Muscle of leg (tissue), 11 donors: ENCODE results near the gene TSPAN9. TPM values are rescaled to one million over a fixed set of nuclear protein-coding genes. Genes with fewer than 3 reads are reported as not detected.

Experiments
- DNase-seq: peaks from one replicate; pipeline ENCODE4 v3.0.0; 2013
- H3K27ac ChIP-seq: one replicate; pipeline ENCODE4 v1.5.1; 2013; ENCODE audit warnings: mild to moderate bottlenecking, low read length, control low read depth
- H3K27me3 ChIP-seq: one replicate; pipeline ENCODE4 v1.6.1; 2013; ENCODE audit warnings: low read length; ENCODE audit not compliant: control insufficient read depth, insufficient read depth
- H3K36me3 ChIP-seq: one replicate; pipeline ENCODE4 v1.6.1; 2013; ENCODE audit warnings: low read length; ENCODE audit not compliant: control insufficient read depth, insufficient read depth
- H3K4me1 ChIP-seq: one replicate; pipeline ENCODE4 v1.6.1; 2013; ENCODE audit warnings: low read length; ENCODE audit not compliant: control insufficient read depth, insufficient read depth
- H3K4me3 ChIP-seq: one replicate; pipeline ENCODE4 v1.5.1; 2013; ENCODE audit warnings: low read length, control low read depth
- H3K9me3 ChIP-seq: replicated peaks from 2 replicates; pipeline ENCODE4 v1.6.1; 2013; ENCODE audit warnings: low read depth, low read length; ENCODE audit not compliant: control insufficient read depth
- WGBS: methylation state at CpG from one replicate; pipeline ENCODE4 v1.1.5; 2013; ENCODE audit warnings: missing lambda C conversion rate; ENCODE audit not compliant: insufficient coverage; 5-methylcytosine and 5-hydroxymethylcytosine counted together
- polyA plus RNA-seq, 8 donors: library from polyadenylated mRNA; unstranded; fragments of 120-200 nt; gene quantifications; one replicate each; pipeline versions ENCODE4 v1.2.1 to v1.2.3, GENCODE V29; 2013; ENCODE audit warnings: inconsistent platforms in 1 of 8, low replicate concordance in 1 of 8; ENCODE audit not compliant: insufficient read length in 8 of 8, insufficient read depth in 1 of 8
- total RNA-seq: library from RNA; stranded (reverse); fragments of 120-200 nt; gene quantifications from one replicate; pipeline ENCODE4 v1.2.4, GENCODE V29; 2013

TSPAN9 gene
- total and polyA plus RNA-seq, 9 donors, result 56.6 to 142 (median 116) TPM

DNA sequence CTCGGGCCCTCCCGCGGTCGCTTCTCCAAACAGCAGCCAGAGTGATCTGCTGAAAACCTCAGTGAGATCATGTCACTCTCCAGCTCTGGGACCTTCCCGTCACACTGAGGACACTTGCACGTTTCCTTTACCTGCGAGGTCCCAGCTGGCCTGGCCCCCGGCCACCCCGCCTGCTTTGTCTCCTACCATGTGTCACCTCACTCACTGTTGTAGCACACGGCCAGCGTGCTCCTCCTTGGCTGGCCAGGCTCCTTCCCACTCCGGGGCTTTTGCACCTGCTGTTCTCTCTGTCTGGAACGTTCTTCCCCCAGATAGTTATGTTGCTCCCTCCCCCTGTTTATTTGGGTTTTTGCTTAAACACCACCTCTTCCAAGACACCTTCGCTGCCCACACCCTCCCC, 199.0 kb downstream of the TSPAN9 start:
- 72% methylated on average over 14 of the region's 14 CpGs for WGBS
- no peak overlapping the region for H3K4me3 ChIP-seq
- peaks cover 32% of the 10 kb centered on the region for H3K4me1 ChIP-seq
- no peak for DNase-seq
- no peaks in the 10 kb centered on the region for H3K27me3 ChIP-seq
- no peaks in the 10 kb centered on the region for H3K9me3 ChIP-seq
- H3K36me3 ChIP-seq, result peaks cover 29% of the 10 kb centered on the region
- H3K27ac ChIP-seq, result no peak overlapping the region

DNA sequence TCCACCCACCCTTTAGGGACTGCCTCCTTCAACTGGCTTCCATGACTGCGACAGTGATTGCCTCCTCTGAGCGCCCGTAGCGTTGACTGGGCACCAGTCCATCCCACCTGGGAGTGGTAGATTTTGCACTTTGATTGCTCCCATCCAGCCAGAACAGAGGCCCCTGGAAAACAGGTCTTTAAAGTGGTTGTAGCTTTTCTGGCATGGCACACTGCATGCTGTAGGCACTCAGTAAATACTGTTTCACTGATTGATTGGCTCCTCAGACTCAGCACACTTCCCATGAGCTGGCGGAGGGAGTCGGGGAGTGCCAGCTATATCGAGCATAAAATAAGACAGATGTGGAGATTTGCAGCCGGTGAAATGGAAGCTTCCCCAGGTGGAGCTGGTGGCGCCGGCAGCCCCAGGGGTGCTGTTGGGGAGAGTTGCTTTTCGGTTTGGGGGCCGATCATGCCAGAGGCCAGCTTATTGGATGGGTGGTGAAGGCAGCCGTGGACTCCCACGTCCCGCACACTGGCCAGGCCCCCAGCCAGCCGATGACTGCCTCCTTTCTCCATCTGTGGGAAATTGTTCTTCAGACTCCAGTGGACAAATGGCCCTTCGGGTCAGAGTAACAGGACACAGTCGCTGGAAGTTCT, 200.2 kb downstream of the TSPAN9 start:
- 58% methylated on average over 18 of the region's 18 CpGs for WGBS
- H3K27ac ChIP-seq, result no peak overlapping the region
- peaks cover 42% of the 10 kb centered on the region for H3K4me1 ChIP-seq
- no peak overlapping the region for H3K4me3 ChIP-seq
- DNase-seq, result no peak
- H3K36me3 ChIP-seq, result peaks cover 41% of the 10 kb centered on the region
- H3K9me3 ChIP-seq, result no peaks in the 10 kb centered on the region
- H3K27me3 ChIP-seq, result no peaks in the 10 kb centered on the region

DNA sequence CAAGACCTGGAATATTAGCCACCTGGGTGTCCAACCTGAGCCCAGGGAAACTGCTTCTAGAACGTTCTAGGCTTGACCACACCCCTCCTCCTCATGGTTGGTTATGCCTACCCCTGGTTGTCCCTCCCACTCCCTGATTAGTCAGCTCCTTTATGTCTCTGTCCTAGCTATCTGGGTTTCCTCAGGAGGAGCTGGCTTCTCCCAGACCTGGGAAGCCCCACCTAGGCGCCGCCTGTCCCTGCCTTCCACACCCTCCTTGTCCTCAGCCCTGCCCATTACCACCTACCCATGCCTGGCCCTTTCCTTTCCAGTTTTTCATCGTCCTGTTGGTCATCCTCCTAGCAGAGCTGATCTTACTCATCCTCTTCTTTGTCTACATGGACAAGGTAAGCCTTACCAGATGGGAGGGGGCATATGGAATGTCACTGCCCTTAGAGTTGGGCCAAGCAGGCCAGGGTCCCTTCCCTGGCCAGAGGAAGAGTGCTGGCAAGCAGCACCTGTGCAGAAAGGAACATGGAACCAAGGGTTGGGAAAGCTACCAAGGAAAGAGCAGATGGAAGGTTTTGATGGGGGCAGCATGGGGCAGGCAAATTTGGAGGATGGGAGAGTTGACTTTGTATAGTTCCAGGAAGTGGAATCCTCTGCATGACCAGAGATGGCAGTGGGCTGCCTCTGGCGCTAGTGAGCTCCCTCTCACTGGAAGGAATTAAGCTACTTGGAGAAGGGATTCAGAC, 201.7 kb downstream of the TSPAN9 start:
- H3K36me3 ChIP-seq, result peaks cover 55% of the 10 kb centered on the region
- WGBS, result 75% methylated on average over 5 of the region's 5 CpGs
- no peak overlapping the region for H3K27ac ChIP-seq
- H3K27me3 ChIP-seq, result no peaks in the 10 kb centered on the region
- peaks cover 37% of the 10 kb centered on the region for H3K4me1 ChIP-seq
- H3K9me3 ChIP-seq, result no peaks in the 10 kb centered on the region
- no peak overlapping the region for H3K4me3 ChIP-seq
- DNase-seq, result no peak

DNA sequence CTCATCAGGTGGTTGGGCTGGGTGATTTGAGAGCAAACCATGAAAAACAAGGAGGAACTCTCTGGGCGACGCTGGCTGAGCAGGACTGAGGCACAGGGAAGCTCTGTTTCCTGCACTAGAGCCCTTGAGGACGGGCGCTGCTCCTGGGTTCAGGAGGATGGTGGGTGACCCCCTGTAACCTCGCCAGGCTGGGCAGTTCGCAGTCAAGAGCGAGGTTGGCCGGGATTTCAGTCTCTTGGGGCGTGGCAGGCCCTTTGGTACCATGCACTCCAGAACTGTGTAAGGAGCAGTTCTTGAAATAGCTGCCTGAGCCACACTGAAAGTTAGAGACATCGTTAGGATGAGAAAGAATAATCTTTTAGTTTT, 202.2 kb downstream of the TSPAN9 start:
- H3K4me3 ChIP-seq, result no peak overlapping the region
- H3K4me1 ChIP-seq, result peaks cover 36% of the 10 kb centered on the region
- peaks cover 61% of the 10 kb centered on the region for H3K36me3 ChIP-seq
- WGBS, result 79% methylated on average over 10 of the region's 10 CpGs
- no peak for DNase-seq
- H3K27ac ChIP-seq, result no peak overlapping the region
- no peaks in the 10 kb centered on the region for H3K9me3 ChIP-seq
- H3K27me3 ChIP-seq, result no peaks in the 10 kb centered on the region

DNA sequence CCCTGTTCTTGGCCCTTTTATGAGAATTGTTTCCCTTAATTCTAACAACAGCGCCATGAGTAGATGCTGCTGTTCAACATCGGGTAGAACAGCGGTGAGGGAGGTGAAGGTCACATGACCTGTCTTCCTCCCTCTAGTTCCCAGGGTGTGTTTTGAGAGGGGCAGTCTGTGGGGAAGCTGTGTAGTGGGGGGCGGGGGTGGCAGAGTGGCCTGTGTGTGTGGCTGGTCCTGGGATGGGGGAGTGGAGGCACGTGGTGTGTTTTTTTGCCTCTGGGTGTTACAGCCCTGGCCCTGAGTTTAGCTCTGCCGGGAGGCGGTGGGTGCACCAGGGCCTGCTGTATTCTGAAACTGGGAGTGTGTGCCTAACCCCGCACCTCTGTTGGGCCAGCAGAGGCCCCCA, 202.7 kb downstream of the TSPAN9 start:
- Histone ChIP-seq H3K4me3 (no peak overlapping the region), H3K36me3 (peaks cover 62% of the 10 kb centered on the region), H3K27ac (no peak overlapping the region), H3K27me3 (no peaks in the 10 kb centered on the region), H3K9me3 (no peaks in the 10 kb centered on the region), H3K4me1 (peaks cover 33% of the 10 kb centered on the region)
- DNase-seq, result no peak
- 73% methylated on average over 4 of the region's 8 CpGs for WGBS

- DNase-seq, result no peak
- no peak overlapping the region for H3K4me3 ChIP-seq
- peaks cover 69% of the 10 kb centered on the region for H3K36me3 ChIP-seq
- H3K9me3 ChIP-seq, result no peaks in the 10 kb centered on the region
- peaks cover 27% of the 10 kb centered on the region for H3K4me1 ChIP-seq
- 88% methylated on average over 14 of the region's 14 CpGs for WGBS
- no peak overlapping the region for H3K27ac ChIP-seq
- no peaks in the 10 kb centered on the region for H3K27me3 ChIP-seq
Measured at GRCh38 chr12:3280967-3281366, 203.8 kb downstream of the TSPAN9 start.

DNA sequence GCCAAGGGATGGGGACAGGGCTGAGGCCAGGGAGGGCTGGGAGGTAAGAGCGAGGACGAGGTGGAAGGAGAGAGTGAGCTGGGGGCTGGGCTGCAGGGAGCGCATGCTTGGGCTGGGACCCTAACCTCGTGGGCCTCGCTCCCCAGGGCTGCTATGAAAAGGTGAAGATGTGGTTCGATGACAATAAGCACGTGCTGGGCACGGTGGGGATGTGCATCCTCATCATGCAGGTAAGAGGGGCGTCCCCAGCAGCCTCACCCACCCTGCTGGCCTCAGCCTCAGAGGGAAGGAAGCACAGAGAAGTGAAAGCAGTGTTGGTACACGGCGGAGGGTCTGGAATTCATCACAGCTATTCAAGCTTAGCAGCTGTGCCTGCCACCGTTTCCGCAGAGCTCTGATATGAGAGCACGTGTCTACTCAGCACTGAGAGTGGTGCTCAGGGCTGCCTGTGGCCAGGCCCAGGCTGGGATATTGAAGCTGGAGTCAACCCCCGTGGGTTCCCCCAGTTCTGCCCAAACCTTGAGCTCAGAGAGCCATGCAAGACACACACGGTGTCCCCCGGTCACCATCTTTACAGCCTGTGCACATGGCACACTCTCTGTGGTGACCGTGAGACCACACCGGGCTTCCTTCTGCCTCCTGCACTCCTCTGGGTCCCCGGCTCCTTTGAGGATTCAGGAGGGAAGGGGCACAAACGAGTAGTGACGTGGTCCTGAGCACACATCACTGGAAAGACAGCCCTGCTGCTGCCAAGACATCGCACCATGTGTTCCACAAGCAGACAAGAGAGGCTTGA, 204.6 kb downstream of the TSPAN9 start:
- H3K4me1 ChIP-seq, result peaks cover 19% of the 10 kb centered on the region
- H3K27me3 ChIP-seq, result no peaks in the 10 kb centered on the region
- peak overlapping the region; percentile 20 for H3K27ac ChIP-seq
- H3K9me3 ChIP-seq, result no peaks in the 10 kb centered on the region
- peaks cover 68% of the 10 kb centered on the region for H3K36me3 ChIP-seq
- no peak for DNase-seq
- H3K4me3 ChIP-seq, result no peak overlapping the region
- WGBS, result 53% methylated on average over 22 of the region's 23 CpGs

- Histone ChIP-seq H3K4me1 (peaks cover 16% of the 10 kb centered on the region), H3K27me3 (no peaks in the 10 kb centered on the region), H3K4me3 (no peak overlapping the region), H3K9me3 (no peaks in the 10 kb centered on the region), H3K27ac (no peak overlapping the region), H3K36me3 (peaks cover 72% of the 10 kb centered on the region)
- no peak for DNase-seq
- WGBS, result 85% methylated on average over 8 of the region's 8 CpGs
Measured at GRCh38 chr12:3282384-3282670, 205.1 kb downstream of the TSPAN9 start.

- Histone ChIP-seq H3K4me3 (no peak overlapping the region), H3K27ac (no peak overlapping the region)
Measured at GRCh38 chr12:3283137-3283680, 206.0 kb downstream of the TSPAN9 start.

GRCh38 chr12:3284405-3284804, 207.2 kb downstream of the TSPAN9 start:
- DNase-seq, result no peak
- H3K4me1 ChIP-seq, result peaks cover 16% of the 10 kb centered on the region
- no peaks in the 10 kb centered on the region for H3K9me3 ChIP-seq
- H3K4me3 ChIP-seq, result no peak overlapping the region
- H3K27me3 ChIP-seq, result no peaks in the 10 kb centered on the region
- H3K27ac ChIP-seq, result no peak overlapping the region
- peaks cover 70% of the 10 kb centered on the region for H3K36me3 ChIP-seq
- 39% methylated on average over 18 of the region's 18 CpGs for WGBS

More at GRCh38 chr12:3283137-3283680, 206.0 kb downstream of the TSPAN9 start:
- no peaks in the 10 kb centered on the region for H3K9me3 ChIP-seq
- H3K27me3 ChIP-seq, result no peaks in the 10 kb centered on the region
- peaks cover 16% of the 10 kb centered on the region for H3K4me1 ChIP-seq
- DNase-seq, result no peak
- 77% methylated on average over 7 of the region's 19 CpGs for WGBS
- H3K36me3 ChIP-seq, result peaks cover 74% of the 10 kb centered on the region
